Stimulated activated CD4-positive, alpha-beta T cell treated with anti-CD3 and anti-CD28 coated beads, Interleukin-12 subunit alpha, Interleukin-12 subunit beta, amount 100 ng/mL, for 48 hours (primary cell): ENCODE measurements around the gene HSP90AB1.
"Not testable (repeated sequence)": the region's sequence is repeated elsewhere in the genome, so short reads cannot be mapped to it uniquely, and the experiment has no call there.

Source experiments
- DNase-seq, 3 donors: peaks; one replicate each; pipeline ENCODE4 v3.0.0-alpha.2; 2020; ENCODE audit warnings: low read depth in 2 of 3, low spot score in 1 of 3

Gene HSP90AB1

DNA sequence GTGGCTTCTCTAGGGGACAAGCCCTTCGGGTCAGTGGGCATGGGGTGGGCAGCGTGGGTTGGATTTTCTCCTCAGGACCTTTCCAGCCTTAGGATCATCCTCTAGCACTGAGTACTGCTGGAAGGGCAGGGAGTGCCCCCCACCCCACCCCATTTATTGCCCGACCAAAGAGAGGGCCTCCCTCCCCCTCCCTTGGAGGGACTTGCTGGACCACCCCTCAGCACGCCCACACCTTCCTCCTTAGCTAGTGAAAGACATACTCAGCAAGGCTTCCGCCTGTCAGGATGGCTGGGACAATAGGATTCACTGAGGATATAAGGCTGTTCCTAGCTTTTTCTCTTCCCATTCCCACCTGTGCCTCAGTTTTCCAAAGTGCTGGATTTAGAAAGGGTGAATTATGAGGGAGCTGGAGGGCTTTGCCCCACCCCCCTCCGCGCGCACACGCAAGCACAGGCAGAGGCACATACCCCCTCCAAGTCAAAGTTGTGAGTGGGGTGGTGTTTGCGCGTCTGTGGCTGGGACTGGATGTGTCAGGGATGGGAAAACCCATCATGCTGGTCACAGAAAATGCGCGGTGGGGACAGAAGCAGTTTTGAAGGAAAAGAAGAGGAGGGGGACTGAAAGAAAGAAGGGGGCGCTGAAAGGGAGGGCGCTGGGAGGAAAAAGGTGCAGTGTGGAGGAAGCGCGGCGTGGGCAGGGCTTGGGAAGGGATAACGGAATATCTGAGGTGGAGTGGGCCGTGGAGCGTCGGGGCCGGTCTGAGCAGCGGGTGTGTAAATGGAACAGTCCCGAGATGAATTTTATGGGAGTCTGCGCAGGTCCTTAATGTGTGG lies 24.2 kb upstream of the HSP90AB1 start:
- no peak for DNase-seq

DNA sequence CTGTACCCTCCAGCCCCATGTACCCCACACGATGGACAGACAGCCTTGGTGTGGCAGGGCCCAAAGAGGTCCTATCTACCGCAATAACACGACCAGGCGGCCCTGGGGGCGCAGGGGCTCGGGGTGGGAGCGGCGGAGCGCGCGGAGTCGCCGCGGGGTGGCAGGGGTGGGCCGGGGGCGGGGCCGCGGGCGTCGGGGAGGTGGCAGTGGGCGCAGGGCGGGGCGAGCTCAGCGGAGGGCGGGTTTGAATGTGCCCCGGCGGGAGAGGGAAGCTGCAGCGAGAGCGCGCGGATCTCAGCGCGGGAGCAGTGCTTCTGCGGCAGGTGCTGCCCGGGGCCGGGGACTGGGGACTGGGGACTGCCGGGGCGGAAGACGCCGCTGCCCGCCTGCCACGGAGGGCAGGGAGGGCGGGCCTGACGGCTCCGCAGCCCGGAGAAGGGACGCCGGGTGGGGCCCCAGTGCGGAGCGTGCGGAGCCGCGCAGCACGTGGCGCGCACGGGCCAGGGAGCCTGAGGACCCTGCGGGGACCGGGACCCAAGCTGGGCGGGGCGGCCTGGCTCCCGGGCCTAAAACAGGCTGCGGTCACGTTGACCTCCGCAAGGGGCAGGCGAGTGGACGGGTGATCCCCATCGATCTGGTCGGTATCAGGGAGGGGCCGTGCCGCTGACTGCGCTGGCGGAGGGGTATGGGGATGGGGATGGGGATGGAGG lies 23.4 kb upstream of the HSP90AB1 start, which contains the start of gene SLC29A1:
SLC29A1 (plus strand) TSS at position 277 of the 710 bp plus-strand sequence. CDS start 3,719 bp downstream, outside the sequence.
- DNase-seq: peak; percentile 70 to 87 (median 73)

DNA sequence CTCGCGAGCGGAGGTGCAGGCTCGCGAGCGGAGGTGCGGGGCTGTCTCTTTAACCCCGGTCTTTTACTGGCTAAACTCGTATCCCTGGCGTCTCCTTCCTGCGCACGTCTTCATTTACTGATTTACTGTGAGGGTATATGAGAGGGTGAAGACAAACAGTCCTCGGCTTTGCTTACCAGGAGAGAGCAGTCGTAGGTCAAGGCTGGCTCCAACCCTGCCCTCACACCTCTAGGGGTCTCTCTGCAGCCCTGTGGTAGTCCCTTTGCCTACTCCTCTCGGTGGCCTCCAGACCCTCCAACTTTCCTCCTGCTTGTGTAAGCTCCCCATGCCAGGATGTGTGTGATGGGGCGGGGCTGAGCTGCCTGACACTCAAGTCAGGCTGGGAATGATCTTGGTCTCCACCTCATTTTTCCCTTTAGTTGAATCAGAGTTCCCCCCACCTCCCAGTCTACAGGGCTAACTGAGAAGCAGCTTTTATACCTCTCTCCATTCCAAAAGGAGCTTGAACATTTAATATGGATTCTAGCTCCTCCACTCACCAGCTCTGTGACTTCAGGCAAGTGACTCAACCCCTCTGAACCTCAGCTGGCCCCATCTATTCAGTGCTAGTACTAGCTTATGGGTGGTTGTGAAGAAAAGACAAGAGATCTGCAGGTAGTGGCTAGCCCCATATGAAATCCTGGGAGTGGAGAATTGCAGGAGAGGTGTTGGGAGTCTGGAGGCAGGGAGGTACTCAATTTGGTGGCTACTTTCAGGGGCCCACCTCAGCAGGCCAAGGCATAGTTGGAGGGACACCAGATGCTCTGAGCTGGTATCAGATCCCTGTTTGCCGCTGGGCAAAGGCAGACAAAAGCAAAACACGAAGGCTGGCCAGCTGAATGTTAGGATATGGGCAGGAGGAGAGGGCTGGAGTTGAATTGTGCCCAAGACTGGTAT lies 22.6 kb upstream of the HSP90AB1 start:
- no peak for DNase-seq

DNA sequence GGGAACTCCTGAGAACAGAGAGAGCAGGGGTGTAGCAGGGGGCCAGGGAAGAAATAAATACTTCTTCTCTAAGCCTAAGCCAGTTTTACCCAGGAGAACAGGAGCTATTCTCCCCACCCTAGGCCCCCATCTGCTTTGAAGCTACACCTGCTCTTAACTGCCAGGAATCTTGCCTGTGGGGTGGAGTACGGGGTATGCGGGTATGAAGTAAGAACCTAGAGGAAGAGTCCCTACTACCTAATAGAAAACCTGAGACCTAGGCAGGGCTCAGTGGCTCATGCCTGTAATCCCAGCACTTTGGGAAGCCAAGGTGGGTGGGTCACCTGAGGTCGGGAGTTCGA lies 22.0 kb upstream of the HSP90AB1 start:
- no peak for DNase-seq

DNA sequence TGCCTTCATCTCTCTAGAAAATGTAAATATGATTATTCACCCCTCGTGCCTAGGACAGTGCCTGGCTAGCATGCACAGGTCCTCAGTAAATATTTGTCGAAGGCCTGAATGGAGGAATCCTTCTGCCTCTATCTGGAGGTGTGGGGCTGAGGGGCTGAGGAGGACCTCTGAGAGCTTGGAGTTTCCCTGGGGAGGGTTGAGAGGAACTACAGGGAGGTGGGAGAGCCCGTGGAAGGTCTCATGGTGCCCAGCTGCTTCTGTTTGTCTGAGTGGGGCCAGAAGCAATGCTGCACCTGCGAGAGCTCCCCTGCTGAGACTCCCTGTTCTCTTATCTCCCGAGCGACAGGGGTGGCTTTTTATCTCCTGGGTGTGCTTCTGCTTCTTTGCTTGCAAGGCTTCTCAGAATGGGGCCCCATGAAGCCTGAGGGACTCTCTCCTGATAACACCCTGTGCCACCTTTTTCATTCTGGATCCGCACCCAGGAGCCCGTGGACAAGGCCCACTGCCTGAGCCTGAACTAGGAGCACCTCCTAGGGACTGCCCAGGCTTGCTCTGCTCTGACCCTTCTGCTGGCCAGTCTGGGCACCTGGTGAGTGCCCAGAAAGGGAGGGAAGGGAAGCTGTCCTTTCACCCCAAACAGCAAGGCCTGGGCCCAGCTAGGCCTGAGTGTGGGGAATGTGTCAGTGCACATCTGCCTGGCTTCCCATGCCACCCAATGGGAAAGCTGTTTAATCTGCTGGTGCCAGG lies 21.1 kb upstream of the HSP90AB1 start:
- DNase-seq: no peak

DNA sequence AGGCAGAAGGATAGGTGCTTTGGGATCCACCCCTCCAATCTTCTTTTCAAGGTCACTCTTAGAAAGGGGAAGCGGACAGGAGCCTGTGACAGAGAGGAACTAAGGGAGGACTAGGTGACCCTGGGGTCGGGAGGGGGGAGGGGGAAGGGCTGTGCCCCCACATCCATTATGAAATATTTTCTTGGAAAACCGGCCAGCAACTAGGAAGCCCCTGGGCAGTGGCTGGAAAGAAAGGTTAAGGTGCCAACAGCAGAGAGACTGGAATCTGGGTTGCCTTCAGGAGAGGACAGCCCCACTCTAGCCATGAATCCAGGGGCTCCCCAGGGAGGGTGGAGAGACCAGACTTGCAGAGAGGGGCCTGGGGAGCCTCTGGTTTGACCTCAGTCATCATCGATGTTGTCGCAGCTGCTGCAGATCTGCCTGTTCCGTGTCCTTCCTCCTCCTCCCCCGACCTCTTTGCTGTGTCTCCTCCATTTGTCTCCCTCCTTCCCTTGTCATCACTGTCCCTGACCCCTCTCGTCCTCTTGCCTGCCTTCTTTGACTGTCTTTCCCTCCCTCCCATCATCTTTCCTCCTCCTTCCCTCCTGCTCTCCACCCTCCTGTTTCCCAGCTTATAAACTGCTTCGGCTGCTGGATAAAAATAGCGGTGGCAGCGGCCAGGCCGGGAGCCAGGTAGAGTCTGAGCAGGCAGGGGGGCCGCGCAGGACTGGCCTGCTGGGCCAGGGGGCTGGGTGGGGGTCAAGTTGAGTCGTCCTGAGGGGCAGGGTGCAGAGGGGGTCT lies 20.3 kb upstream of the HSP90AB1 start:
- no peak for DNase-seq

DNA sequence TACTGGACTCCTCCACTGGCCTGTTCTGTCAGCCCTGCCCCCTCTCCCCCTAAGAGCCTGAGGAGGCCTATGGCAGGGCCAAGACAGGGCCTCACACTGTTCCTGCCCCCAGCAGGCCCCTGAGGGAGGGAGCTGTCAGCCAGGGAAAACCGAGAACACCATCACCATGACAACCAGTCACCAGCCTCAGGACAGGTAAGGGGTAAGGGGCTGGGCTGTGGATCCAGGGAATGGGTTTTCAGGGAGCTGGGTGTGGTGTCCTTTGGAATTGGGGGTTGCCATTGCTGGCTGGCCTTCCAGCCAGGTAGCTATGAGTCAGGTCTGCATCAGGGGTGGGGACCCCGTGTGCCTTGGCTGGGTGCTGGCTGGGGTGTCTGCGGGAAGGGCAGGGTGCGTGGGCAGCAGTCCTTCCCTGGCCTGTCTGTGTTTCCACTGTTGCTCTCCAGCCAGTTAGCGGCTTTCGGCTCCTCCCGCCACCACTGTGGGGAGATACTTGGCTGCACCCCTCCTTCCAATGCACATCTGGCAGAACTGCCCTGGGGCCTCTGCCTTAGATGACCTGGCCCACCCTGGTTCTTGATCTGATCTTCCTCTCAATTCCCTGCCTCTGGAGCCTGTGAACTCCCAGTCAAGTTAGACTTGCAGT lies 19.6 kb upstream of the HSP90AB1 start:
- no peak for DNase-seq

DNA sequence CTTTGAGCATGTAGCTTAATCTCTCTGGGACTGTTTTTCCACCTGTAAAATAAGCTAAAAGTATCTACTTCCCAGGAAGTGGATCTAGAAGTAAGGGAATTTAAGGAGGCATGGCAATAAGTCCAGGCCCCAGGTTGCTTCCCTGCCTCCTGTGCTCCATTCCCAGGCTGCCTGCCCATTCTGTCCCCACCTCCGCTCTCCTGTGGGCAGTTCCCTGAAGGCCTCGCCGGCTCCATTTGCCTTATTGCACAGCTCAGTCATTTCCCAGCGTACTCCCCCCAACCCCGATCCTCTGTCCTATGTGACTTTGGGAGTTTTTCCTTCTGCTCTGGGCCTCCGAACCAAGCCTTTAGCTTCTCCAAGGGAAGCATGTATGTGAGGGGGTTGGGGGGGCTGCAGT lies 18.9 kb upstream of the HSP90AB1 start:
- DNase-seq: no peak

DNA sequence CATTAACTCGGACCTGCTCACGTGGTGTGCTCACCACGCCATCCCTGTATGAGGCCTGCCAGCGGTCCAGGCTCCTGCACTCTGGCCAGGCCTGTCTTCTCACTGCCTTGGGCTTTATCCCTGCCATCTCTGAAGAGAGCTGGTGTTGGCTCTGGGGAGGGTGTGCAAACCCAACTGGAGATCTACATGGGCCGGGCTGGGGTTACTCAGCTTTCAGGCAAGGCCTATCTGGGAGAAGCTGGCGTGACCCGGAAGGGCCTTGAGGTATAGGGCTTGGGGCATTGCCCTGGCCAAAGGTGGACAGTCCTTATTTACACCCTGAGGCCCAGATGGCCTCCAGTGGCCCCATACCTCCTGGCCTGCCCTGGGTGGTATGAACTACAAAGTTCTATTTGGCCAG lies 18.5 kb upstream of the HSP90AB1 start:
- no peak for DNase-seq

DNA sequence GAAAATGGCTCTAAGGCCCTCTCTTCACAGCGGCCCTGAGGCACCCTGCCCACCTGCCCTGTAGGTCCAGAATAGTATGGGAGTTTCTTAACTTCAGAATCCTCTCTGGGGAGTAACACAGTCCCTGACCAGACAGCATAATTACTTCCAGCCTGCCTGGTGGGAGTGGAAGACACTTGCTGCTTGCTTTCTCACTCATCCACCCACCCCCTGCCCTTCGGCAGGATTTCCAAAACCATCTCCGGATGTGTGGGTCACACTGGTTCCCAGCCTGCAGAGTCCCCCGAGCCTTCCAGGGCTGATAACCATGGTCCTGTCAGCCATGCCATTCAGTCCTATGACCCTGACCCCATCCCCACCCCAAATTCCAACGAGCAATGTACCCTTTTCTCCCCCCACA lies 18.1 kb upstream of the HSP90AB1 start:
- no peak for DNase-seq

DNA sequence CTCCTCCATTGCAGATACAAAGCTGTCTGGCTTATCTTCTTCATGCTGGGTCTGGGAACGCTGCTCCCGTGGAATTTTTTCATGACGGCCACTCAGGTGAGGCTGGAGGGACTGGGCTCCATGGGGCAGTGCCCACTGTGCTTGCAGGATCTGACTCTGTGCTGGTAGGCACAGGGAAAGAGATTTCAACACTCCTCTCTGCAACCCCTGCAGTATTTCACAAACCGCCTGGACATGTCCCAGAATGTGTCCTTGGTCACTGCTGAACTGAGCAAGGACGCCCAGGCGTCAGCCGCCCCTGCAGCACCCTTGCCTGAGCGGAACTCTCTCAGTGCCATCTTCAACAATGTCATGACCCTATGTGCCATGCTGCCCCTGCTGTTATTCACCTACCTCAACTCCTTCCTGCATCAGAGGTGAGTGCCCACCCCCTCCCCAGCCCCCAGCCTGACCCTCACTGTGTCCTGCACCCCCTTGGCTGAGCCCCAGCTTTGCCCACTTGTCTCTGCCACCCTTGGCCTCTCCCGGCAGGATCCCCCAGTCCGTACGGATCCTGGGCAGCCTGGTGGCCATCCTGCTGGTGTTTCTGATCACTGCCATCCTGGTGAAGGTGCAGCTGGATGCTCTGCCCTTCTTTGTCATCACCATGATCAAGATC lies 17.4 kb upstream of the HSP90AB1 start:
- DNase-seq: no peak

- DNase-seq: no peak
Observed at GRCh38 chr6:44230034-44230675, 16.7 kb upstream of the HSP90AB1 start.

- DNase-seq: not testable (repeated sequence)
Observed at GRCh38 chr6:44231426-44231825, 15.5 kb upstream of the HSP90AB1 start.

DNA sequence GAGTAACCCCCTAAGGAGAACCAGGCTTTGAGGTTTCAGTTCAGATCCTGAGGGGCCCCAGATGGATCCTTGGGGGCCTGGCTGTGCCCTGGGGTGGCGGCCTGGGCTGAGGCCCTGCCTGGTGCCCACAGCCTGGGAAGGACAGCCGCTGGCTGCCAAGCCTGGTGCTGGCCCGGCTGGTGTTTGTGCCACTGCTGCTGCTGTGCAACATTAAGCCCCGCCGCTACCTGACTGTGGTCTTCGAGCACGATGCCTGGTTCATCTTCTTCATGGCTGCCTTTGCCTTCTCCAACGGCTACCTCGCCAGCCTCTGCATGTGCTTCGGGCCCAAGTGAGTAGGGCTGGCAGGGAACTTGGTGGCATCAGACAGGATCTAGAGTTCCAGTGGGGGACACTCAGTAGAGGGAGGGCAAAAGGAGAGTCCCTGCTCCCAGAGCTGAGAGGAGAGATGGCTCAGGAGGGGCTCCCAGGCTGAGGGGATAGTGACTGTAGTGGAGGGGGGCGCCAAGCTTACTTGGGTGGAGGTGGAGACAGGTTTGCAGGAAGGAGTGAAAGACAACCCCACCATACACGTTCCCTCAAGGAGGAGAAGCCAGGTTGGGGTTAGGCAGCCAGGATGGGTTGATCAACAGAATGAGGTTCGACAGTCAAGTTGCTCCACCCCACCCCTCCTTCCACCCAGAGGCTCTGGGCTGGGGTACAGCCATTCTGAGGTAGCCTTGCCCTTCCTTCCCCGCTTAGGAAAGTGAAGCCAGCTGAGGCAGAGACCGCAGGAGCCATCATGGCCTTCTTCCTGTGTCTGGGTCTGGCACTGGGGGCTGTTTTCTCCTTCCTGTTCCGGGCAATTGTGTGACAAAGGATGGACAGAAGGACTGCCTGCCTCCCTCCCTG lies 14.0 kb upstream of the HSP90AB1 start:
- DNase-seq: no peak

GRCh38 chr6:44233567-44234100 lies 13.3 kb upstream of the HSP90AB1 start:
- DNase-seq: no peak

- no peak for DNase-seq
Observed at GRCh38 chr6:44234101-44235025, 12.5 kb upstream of the HSP90AB1 start.
